Hepatocyte (in vitro differentiated cells): ENCODE data around the gene SCML1.

Source experiments
- CTCF ChIP-seq: fragments of 200-600 bp; sonication (generic); IDR thresholded peaks from 2 replicates; pipeline ENCODE4 v1.5.1; 2016; ENCODE audit warnings: antibody characterized with exemption, mild to moderate bottlenecking; ENCODE audit not compliant: poor library complexity
- EZH2 ChIP-seq: fragments of 200-600 bp; sonication (generic); IDR thresholded peaks from 2 replicates; pipeline ENCODE4 v1.6.1; 2016; ENCODE audit warnings: antibody characterized with exemption, mild to moderate bottlenecking, borderline replicate concordance

- TF ChIP-seq CTCF (no peak), EZH2 (no peak)
Observed at GRCh38 chrX:17787557-17787956, 50.3 kb downstream of the SCML1 start.
